ENCODE results near the gene BEND3. TPM values are rescaled to one million over a fixed set of nuclear protein-coding genes. Genes with fewer than 3 reads are reported as not detected.
"Not testable (repeated sequence)": the region's sequence is repeated elsewhere in the genome, so short reads cannot be mapped to it uniquely, and the experiment has no call there.

BEND3 gene
- 1 to 10 TPM; 8.1 to 9.0 (median 8.5) TPM for polyA plus RNA-seq (ENCODE audit: insufficient read length in 3 of 3)

DNA sequence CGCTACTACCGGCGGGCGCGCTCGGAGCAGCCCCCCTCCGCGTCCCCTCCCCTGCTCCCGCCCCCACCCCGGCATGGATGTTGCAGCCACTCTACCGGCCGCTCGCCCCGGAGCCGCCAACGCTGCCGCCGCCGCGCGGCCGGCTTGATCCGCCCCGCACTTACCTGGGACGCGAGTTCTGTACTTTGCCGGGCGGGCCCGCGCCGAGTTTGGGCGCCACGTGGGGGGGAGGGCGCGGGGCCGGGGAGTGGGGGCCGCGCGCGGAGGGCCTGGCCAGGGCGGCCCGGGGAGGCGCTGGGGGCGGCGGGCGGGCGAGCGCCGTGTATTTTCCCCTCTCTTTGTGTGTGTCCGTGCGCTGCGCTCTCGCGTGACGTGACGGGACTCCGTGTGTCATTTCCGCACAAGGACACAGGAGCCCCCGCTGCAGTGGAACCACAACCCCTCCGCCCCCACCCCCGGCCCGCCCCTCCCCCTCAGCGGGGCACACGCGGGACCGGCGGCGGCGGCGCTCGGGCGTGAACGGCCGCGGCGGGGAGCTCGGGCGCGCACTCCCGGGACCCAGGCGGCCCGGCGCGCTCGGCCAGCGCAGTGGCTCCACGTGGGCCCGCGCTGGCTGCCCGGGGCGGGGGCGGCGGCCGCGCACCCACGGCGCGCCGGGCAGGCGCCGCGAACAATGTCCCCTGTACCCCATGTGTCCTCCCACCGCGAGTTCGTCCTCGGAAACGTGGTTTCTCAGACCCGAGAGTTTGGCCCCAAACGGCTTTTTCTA, at the start of gene BEND3:
BEND3 (minus strand) TSS at position 590 of the 769 bp plus-strand sequence. CDS start 16,230 bp downstream, outside the sequence.
- no peak for DNase-seq (ENCODE audit: low read depth in 3 of 3, low spot score in 2 of 3)

GRCh38 chr6:107164299-107164698, 49.0 kb upstream of the BEND3 start:
- DNase-seq (ENCODE audit: low read depth in 3 of 3, low spot score in 2 of 3) = not testable (repeated sequence)

DNA sequence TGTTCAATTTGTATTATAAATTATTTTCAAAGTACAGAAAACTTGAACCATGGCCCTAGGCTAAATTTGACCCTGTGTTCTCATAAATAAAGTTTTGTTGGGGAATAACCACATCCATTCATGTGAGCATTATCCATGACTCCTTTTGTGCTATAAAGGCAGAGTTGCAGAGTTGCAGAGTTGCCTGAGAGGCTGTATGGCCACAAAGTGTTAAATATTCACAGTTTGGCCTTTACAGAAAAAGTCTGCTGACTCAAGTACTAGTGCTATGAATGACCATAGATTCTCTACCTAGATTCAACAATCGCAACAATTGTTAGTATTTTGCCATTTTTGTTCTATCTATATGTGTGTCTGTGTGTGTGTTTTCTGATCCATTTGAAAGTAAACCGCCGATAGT, 46.2 kb upstream of the BEND3 start:
- DNase-seq (ENCODE audit: low read depth in 3 of 3, low spot score in 2 of 3) = no peak

DNA sequence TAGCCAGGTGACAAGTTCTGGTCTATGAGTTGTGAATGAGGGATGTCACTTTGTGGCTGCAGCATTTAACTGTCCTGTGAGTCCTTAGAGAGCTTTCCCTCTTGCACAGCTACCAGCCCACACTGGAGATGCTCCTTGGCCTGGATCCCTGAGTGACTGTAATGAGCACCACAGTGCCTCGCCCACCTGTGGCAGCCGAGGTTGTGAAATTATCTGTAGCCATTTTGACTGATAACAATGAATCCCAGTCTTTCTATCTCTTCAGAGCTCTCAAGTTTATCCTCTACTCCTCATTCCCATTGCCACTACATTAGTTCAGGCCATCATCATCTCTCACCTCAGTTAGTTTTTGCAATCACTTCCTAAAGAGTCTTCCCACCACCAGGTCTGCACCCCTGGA, 41.3 kb upstream of the BEND3 start:
- DNase-seq (ENCODE audit: low read depth in 3 of 3, low spot score in 2 of 3) = no peak

- DNase-seq (ENCODE audit: low read depth in 3 of 3, low spot score in 2 of 3) = no peak
These were observed 39.5 kb upstream of the BEND3 start for GRCh38 chr6:107154801-107155160.

GRCh38 chr6:107154131-107154800, 39.0 kb upstream of the BEND3 start:
- DNase-seq (ENCODE audit: low read depth in 3 of 3, low spot score in 2 of 3) = no peak

- no peak for DNase-seq (ENCODE audit: low read depth in 3 of 3, low spot score in 2 of 3)
These were observed 37.5 kb upstream of the BEND3 start for GRCh38 chr6:107152638-107153430.

GRCh38 chr6:107144666-107145065, 29.4 kb upstream of the BEND3 start:
- DNase-seq (ENCODE audit: low read depth in 3 of 3, low spot score in 2 of 3) = no peak

- DNase-seq (ENCODE audit: low read depth in 3 of 3, low spot score in 2 of 3) = no peak
These were observed 28.7 kb upstream of the BEND3 start for GRCh38 chr6:107144014-107144413.

DNA sequence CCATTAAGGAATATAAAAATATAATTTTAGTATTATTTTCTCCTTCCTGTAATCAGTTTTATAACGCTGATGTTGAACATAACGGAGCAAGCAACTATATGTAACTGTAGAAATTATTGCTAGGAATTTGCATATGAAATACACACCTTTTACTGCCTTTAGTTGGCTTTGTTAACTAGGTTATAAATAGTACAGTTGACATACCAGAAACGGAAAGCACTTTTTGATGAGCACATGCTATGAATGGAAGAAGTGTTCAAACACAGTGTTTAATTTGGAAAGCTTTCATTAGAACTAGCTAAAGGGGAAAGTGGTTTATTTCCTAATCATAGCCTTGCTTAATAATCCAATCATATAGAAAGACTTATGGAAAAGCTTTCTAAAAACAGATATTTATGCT, 25.3 kb upstream of the BEND3 start:
- DNase-seq (ENCODE audit: low read depth in 3 of 3, low spot score in 2 of 3) = no peak

DNA sequence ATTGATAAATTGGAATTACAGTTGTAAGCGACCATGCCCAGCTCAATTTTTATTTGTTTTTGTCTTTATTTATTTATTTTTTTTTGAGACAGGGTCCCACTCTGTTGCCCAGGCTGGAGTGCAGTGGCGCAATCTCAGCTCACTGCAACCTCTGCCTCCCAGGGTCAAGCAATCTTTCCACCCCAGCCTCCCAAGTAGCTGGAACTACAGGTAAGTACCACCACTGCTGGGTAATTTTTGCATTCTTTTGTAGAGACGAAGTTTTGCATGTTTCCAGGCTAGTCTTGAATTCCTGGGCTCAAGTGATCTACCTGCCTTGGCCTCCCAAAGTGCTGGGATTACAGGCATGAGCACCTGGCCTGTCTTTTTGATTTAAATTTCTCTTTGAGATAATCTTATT, 21.0 kb upstream of the BEND3 start:
- DNase-seq (ENCODE audit: low read depth in 3 of 3, low spot score in 2 of 3) = not testable (repeated sequence)

DNA sequence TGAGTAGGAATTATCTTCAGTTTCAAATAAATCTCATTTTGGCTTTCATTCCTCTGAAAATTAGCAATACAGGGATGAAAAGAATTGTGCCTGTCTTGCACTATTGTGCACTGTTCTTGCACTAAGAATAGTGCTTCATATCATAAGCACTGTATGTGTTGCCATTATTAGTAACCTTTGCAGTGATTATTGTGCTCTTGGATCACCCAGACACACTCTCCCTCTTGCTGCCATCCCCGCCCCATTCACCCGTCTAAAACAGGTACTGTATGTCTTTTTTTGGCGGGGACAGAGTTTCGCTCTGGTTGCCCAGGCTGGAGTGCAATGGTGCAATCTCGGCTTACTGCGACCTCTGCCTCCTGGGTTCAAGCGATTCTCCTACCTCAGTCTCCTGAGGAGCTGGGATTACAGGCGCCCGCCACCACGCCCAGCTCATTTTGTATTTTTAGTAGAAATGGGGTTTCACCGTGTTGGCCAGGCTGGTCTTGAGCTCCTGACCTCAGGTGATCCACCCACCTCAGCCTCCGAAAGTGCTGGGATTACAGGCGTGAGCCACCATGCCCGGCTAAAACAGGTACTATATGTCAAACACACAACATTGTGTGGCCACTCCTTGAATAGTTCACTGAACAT, 19.8 kb upstream of the BEND3 start:
- DNase-seq (ENCODE audit: low read depth in 3 of 3, low spot score in 2 of 3) = not testable (repeated sequence)

GRCh38 chr6:107132330-107132954, 17.1 kb upstream of the BEND3 start:
- no peak for DNase-seq (ENCODE audit: low read depth in 3 of 3, low spot score in 2 of 3)

DNA sequence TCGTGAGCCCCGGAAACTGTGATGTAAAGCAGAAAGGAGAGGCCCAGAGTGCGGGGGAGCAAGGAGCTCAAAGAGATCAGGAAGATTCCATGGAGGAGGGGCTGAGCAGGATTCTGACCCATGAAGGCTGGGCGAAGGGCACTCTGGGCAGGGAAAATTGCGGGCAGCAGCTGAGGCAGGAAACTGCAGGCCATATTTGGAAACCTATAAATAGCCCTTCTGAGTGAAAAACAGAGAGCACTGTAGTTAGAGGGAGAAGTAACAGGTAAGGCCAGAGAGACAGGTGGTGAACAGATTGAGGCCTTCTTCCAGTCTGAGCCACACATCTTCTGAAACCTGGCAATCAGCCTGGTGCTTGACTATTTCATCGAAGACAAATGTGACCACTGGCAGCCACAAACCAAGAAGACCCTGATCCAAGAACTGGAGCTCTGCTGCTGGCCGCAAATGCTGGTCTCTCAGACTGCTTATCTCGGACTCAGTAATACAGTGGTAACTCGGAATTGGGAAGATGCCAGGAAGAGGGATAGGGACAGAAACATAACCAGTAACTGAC, 14.1 kb upstream of the BEND3 start:
- DNase-seq (ENCODE audit: low read depth in 3 of 3, low spot score in 2 of 3) = no peak

GRCh38 chr6:107128577-107128976, 13.3 kb upstream of the BEND3 start:
- no peak for DNase-seq (ENCODE audit: low read depth in 3 of 3, low spot score in 2 of 3)

- DNase-seq (ENCODE audit: low read depth in 3 of 3, low spot score in 2 of 3) = no peak
These were observed 12.9 kb upstream of the BEND3 start for GRCh38 chr6:107128175-107128574.

DNA sequence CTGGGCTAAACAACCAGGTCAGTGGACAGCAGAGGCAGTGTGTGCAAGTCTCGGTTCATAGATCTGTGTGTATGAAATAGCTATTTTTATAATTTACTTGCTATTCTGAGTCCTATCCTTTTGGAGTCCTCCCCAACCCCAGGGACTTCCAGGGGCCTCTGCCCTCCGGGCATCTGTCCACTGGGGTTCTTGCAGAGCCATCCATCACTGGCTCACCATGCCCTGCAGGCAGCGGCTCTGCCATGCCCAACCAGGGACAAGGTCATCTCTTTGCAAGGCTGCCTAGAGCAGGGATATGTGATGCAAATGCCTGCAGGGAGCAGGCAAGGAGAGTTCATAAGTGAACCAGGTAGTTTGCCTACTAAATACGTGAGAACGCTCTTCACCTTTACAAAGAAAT, 10.5 kb upstream of the BEND3 start:
- no peak for DNase-seq (ENCODE audit: low read depth in 3 of 3, low spot score in 2 of 3)

DNA sequence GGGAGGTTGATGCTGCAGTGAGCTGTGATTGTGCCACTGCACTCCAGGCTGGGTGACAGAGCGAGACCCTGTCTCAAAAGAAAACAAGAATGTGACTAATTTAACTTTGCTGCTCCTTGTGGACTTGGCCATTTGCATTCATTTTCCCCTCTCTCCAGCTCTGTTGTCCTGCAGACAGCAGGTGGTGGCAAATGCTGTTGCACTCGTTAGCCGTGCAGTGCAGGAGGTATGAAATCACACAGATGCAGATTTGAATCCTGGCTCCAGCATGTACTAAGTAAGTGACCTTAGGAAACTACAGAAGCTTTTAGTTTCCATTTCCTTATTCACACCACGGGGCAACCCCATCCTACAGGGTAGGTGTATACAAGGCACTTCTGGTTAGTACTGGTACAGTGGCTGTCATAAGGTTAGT, 9.6 kb upstream of the BEND3 start:
- DNase-seq (ENCODE audit: low read depth in 3 of 3, low spot score in 2 of 3) = no peak

DNA sequence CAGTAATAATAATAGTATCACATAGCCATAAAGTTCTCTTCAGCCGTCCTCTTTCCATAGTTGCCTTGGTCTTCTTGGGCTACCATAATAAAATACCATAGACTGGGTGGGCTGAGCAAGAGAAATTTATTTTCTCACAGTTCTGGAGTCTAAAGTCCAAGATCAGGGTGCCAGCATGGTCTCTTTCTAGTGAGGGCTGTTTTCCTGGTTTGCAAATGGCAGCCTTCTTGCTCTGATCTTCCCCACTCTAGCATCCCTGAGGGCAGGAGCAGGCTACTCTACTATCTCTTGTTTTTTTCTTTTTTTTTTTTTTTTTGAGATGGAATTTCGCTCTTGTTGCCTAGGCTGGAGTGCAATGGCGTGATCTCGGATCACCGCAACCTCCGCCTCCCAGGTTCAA, 8.2 kb upstream of the BEND3 start:
- no peak for DNase-seq (ENCODE audit: low read depth in 3 of 3, low spot score in 2 of 3)

DNA sequence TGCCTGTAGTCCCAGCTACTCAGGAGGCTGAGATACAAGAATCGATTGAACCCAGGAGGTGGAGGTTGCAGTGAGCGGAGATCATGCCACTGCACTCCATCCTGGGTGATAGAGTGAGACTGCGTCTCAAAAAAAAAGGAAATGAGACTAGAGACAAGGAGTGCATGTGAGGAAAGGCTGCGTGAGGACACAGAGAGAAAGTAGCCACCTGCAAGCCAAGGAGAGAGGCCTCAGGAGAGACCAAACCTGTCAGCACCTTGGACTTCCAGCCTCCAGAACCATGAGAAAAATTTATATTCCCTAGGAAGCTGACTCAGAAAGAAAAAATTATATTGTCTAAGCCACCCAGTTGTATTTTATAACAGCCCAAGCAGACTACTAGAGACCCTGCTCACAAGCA, 7.4 kb upstream of the BEND3 start:
- no peak for DNase-seq (ENCODE audit: low read depth in 3 of 3, low spot score in 2 of 3)
